ENCODE data around the gene DDX3X.
"Not testable (repeated sequence)": the region's sequence is repeated elsewhere in the genome, so short reads cannot be mapped to it uniquely, and the experiment has no call there.

The DDX3X gene

DNA sequence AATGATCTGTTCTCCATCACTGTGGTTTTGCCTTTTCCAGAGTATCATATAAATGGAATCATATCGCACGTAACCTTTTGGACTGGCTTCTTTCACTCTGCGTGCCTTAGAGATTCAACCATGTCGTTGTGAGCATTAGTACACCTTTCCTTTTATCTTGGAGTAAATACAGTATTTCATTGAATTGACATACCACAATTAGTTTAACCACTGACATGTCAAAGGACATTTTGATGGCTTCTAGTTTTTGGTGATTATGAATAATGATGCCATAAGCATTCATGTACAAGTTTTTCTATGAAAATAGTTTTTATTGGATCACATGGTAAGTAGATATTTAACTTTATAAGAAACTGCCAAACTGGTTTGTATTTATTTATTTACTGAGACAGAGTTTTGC, 35.2 kb downstream of the DDX3X start:
- no peak overlapping the region for H3K4me3 ChIP-seq (ENCODE audit: low read depth, low read length)

DNA sequence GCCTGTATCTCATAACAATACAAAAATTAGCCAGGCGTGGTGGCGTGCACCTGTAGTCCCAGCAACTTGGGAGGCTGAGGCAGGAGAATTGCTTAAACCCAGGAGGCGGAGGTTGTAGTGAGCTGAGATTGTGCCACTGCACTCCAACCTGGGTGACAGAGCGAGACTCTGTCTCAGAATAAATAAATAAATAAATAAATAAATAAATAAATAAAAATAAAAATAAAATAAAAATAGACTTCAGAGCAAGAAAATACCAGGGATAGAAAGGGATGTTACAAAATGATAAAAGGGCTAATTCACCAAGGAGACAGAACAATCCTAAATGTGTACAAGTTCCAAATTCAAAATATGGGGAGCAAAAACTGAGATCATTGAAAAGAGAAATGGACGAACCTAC, 37.6 kb downstream of the DDX3X start:
- H3K4me3 ChIP-seq (ENCODE audit: low read depth, low read length) = not testable (repeated sequence)

- no peak overlapping the region for H3K4me3 ChIP-seq (ENCODE audit: low read depth, low read length)
Observed at GRCh38 chrX:41373989-41374606, 40.1 kb downstream of the DDX3X start.

DNA sequence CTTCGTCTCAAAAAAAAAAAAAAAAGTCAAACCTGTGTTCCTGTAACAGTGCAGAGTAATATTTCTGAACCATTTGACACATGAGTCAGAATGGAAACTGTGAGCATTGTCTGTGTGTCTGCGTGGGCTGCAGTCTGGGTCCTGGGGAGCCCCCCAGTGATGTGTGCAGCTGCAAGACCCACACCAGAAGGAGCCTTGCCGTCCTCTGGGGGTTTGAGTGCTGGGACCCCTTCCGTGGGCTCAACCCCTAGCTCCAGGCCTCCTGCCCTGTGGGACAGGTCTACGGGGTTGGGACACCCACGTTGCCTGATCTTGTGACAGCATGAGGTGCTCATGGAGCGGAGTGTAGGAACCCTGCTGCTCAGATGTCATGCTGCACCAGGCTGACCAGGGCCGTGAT, 43.7 kb downstream of the DDX3X start:
- no peak overlapping the region for H3K4me3 ChIP-seq (ENCODE audit: low read depth, low read length)

- H3K4me3 ChIP-seq (ENCODE audit: low read depth, low read length) = no peak overlapping the region
Observed at GRCh38 chrX:41381685-41382084, 47.7 kb downstream of the DDX3X start.

GRCh38 chrX:41382714-41383645, 49.0 kb downstream of the DDX3X start:
- H3K4me3 ChIP-seq (ENCODE audit: low read depth, low read length) = no peak overlapping the region

DNA sequence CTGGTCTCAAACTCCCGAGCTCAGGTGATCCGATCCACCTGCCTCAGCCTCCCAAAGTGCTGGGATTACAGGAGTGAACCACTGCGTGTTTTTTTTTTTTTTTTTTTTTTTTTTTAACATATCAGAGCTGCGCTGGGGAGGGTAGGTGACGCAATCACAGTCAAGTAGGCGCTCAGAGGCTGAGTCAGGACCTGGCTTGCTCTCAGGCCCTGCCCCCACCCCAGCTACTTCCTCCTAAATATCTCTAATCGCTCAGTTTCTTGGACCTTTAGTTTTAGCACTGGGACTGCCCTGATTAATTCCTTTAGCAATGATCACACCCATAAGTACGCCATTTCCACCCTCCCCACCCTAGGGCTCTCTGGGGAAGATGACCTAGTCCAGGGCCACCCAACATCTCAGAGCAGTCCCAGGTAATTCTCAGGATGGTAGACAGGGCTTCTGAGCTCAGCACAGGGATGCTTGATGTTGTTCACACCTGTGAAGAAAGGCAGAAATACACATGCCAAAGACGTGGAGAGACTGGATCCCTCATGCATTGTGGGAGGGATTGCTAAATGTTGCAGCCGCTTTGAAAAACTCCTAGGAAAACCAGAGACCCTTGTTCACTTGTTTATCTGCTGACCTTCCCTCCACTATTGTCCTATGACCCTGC, 50.2 kb downstream of the DDX3X start:
- no peak overlapping the region for H3K4me3 ChIP-seq (ENCODE audit: low read depth, low read length)

GRCh38 chrX:41386222-41386990, 52.4 kb downstream of the DDX3X start:
- H3K4me3 ChIP-seq (ENCODE audit: low read depth, low read length) = no peak overlapping the region

- H3K4me3 ChIP-seq (ENCODE audit: low read depth, low read length) = no peak overlapping the region
Observed at GRCh38 chrX:41388543-41388942, 54.6 kb downstream of the DDX3X start.

DNA sequence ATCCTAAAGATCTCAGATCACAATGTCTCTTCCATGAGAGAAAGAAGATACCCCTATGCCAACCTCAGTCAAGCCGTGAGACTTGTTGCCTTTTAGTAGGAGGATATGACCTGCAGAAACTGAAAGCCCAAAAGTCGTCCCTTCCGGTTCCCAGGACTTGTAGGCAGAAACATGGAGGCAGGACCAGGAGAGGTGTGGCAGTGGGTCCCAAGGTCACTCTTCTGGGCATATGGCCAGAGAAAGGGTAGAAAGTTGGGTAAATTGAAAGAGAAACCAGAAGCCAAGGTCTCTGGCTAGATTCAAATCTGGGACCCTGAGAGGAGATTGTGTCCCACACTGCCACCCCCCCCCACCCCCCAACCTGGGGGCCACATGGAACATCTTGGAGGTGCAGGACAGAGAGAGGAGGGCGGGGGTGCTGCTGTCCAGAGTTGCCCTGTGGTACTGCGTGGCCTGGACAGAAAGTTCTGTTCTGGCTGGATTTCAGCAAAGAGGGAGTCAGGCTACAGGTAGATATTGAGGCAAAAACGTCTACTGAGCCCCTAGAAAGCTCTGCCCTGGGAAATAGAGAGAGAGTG, 55.4 kb downstream of the DDX3X start:
- no peak overlapping the region for H3K4me3 ChIP-seq (ENCODE audit: low read depth, low read length)

GRCh38 chrX:41390576-41390975, 56.6 kb downstream of the DDX3X start:
- not testable (repeated sequence) for H3K4me3 ChIP-seq (ENCODE audit: low read depth, low read length)

- no peak overlapping the region for H3K4me3 ChIP-seq (ENCODE audit: low read depth, low read length)
Observed at GRCh38 chrX:41391606-41392005, 57.6 kb downstream of the DDX3X start.

DNA sequence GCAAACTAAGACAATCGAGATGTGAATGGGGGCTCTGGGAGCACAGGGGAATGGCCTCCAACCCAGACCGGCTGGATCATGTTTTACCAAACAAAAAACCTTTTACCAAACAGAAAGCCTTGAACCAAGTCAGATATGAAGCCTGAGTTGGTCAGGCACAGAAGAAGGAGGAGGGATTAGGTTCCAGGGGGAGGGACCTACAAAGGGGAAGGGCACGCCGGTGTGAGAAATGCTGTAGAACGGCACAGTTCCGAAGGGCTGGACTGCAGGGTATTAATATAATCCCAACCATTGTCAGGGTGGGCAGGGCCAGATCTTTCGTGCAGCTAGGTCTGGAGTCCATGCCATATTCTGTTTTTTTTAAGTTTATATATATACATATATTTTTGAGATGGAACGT, 60.3 kb downstream of the DDX3X start:
- no peak overlapping the region for H3K4me3 ChIP-seq (ENCODE audit: low read depth, low read length)

GRCh38 chrX:41397219-41397618, 63.3 kb downstream of the DDX3X start:
- H3K4me3 ChIP-seq (ENCODE audit: low read depth, low read length) = no peak overlapping the region

- no peak overlapping the region for H3K4me3 ChIP-seq (ENCODE audit: low read depth, low read length)
Observed at GRCh38 chrX:41397768-41398167, 63.8 kb downstream of the DDX3X start.

GRCh38 chrX:41402556-41402955, 68.6 kb downstream of the DDX3X start:
- not testable (repeated sequence) for H3K4me3 ChIP-seq (ENCODE audit: low read depth, low read length)

GRCh38 chrX:41405551-41405950, 71.6 kb downstream of the DDX3X start:
- H3K4me3 ChIP-seq (ENCODE audit: low read depth, low read length) = no peak overlapping the region

DNA sequence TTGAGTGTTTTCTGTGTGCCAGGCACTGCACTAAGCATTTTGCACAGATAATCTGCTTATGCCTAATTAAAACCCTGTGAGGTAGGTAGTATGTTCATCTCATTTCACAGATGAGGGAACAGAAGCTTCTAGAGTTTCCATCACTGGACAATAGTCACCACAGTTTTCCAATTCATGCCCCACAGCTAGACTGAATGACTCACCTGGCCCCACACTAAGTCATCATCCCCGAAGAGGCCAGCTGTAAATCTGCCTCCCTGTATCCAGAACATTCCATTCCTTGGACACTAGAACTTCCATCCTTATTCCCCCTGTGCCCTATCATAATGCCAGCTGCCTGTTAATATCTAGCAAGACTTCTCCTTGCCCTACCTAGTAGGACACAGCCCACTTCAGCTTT, 72.2 kb downstream of the DDX3X start:
- H3K4me3 ChIP-seq (ENCODE audit: low read depth, low read length) = no peak overlapping the region

DNA sequence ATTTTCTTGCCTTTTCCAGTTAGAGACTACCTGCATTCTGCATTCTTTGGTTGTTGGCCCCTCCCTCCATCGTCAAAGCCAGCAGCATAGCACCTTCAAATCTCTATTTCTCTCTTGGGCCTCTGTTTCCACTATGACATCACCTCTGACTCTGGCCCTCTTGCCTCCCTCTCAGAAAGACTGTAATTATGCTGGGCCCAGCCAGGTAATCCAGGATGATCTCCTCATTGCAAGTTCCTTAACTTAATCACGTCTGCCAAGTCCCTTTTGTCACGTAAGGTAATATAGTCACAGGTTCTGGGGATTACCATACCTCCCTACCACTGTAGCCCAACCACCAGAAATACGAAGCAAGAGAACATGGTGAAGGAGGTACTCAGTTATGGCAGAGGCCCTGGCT, 73.9 kb downstream of the DDX3X start:
- H3K4me3 ChIP-seq (ENCODE audit: low read depth, low read length) = no peak overlapping the region

DNA sequence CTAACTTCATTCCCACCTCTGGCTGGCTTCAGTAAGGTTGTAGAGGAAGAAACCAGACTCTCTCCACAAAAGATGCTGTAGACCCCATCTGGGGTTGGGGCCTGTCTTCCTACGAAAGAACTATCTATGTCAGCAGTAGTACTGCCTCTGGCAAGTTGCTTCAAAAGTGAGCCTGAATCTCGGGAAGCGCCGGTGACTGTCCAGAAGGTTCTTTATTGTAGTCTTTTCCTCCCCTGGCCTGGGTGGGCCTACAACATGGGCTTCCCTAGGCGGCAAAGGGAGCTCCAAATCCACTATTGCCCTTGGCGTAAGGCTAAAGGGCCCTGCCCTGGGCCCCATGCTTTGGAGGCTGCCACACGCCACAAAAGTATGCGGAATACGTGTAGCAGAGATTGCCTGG, 74.6 kb downstream of the DDX3X start:
- H3K4me3 ChIP-seq (ENCODE audit: low read depth, low read length) = no peak overlapping the region

DNA sequence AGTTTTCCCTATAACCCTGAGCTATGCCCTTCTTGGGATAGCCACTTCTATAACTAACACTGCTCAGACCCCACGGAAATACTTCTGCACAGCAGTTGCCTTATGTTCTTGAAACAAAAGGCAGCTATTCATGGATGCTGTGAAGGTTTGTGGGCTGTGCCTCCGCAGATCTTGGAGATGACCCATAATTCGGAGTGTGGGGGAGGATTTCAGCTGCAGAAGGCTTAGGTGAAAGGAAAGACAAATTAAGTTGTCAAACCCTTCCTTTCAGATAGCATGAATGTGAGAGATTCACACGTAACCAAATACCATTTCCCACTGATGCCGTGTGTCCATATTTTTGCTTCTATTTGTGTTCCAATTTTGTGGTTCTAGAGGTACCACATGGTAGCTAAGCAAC, 75.0 kb downstream of the DDX3X start:
- no peak overlapping the region for H3K4me3 ChIP-seq (ENCODE audit: low read depth, low read length)

Data from iPS-11a (cell line).